Astrocyte (in vitro differentiated cells and primary cell): Measurements from ENCODE around the gene CCSER1.

Experiments used
- EZH2 ChIP-seq: IDR thresholded peaks from 2 replicates; pipeline ENCODE4 v1.6.1; 2012; ENCODE audit warnings: mild to moderate bottlenecking, low read length, inconsistent platforms; ENCODE audit not compliant: insufficient read depth
- TF ChIP-seq, protein P1 (sequence below): IDR thresholded peaks from 2 replicates; pipeline ENCODE4 v1.5.1; 2011; ENCODE audit warnings: low read depth, mild to moderate bottlenecking, inconsistent platforms, low read length, moderate library complexity; ENCODE audit not compliant: insufficient read depth

DNA sequence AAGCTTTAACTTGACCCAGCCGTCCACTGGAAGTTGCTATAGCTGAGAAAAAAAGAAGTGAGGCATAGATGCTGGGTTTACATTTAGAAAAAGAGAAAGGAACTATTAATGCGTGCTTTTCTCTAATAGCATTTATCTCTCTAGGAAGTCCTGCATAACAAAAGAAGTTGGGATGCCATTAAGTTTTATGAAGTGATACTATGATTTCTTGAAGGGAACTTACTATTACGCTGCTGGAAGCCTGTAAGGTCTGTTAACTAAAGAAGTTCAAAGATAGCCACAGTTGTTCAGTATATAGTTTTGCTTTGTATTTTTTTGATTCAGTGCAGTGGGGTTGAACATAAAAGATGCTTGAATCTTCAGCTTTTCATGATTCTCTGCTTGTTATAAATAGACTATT, 203.4 kb downstream of the CCSER1 start:
- TF ChIP-seq, protein P1, sequence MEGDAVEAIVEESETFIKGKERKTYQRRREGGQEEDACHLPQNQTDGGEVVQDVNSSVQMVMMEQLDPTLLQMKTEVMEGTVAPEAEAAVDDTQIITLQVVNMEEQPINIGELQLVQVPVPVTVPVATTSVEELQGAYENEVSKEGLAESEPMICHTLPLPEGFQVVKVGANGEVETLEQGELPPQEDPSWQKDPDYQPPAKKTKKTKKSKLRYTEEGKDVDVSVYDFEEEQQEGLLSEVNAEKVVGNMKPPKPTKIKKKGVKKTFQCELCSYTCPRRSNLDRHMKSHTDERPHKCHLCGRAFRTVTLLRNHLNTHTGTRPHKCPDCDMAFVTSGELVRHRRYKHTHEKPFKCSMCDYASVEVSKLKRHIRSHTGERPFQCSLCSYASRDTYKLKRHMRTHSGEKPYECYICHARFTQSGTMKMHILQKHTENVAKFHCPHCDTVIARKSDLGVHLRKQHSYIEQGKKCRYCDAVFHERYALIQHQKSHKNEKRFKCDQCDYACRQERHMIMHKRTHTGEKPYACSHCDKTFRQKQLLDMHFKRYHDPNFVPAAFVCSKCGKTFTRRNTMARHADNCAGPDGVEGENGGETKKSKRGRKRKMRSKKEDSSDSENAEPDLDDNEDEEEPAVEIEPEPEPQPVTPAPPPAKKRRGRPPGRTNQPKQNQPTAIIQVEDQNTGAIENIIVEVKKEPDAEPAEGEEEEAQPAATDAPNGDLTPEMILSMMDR, result no peak
- no peak for TF ChIP-seq EZH2
